Endometrium (tissue), 2 donors: Measurements from ENCODE around the gene RASGRP3.
A peak's percentile ranks its signal among the peaks of the same experiment; 100 is the strongest.

ENCODE experiments used
- FAIRE-seq: peaks from 2 replicates; lab custom pipeline; 2012; peaks lifted over from hg19 to GRCh38; lab: Jason Lieb, UNC
- donor health status: control.
- donor health status: control.

Gene RASGRP3

DNA sequence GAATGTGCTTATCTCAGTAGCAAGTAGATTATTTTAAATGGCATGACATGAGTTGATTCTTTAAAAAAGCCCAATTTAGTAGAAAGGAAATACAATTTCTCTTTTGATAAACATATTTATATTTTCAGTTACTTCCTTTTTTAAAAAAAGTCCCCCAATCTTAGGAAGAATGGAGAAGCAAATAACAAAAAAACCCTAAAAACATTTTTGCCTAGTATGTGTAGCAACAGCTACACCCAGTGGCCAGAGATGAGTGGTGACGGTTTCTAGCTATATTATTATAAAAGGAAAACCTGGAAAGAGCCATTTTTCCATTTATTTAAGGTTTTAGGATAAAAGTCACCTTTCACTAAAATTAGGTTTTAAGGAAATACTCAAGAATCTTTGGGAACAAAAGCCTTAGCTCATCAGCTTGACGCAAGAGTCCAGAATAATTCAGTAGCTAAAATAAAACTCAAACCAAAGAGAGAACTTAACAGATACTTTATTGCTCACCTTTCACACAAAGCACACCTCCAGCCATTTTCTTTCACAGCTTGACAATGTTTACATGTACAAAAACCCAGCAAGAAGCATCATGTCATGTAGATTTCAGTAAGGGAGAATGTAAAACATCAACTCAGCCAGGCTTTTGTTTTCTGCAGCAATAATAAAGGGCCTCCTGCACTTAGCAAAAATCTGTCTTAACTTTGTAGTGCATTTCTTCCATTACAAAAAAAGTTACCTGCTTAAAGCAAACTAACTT, 106.9 kb downstream of the RASGRP3 start:
- peak; percentile 96 for FAIRE-seq

DNA sequence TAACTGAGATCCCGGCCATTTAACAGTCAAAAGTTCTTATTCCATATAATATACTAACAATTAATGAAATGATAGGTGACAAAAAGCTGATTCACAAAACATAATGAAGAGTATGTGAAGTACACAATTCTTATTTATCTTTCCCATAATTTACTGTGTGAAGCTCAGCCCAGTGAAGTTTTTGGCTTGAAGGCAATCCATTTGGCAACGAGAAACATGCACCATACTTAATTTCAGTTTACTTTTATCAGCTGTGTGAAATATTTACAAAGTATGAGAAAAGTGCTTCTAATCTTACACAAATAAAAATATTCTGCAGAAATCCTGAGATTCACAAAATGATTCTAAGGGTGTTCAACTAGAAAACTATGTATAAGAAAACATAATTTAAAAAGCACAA, 110.3 kb downstream of the RASGRP3 start:
- no peak for FAIRE-seq

DNA sequence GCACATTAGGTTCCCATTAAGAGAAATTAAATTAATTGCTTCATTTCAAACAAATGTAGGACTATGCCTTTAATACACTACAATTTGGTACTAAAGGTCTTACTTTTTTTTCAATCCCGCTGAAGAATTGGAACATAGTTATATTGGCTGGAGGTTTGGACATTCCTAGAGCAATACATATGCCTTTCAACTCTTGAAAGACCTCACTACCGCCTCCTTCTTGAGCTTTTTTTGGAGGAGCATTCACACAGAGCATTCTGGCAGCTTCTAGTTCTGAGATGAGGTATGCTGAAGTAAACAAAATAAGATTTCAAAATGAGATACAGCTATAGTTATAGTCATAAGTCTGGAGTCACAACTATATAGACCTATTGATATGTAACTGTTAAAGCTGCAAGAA, 111.8 kb downstream of the RASGRP3 start:
- FAIRE-seq = no peak

DNA sequence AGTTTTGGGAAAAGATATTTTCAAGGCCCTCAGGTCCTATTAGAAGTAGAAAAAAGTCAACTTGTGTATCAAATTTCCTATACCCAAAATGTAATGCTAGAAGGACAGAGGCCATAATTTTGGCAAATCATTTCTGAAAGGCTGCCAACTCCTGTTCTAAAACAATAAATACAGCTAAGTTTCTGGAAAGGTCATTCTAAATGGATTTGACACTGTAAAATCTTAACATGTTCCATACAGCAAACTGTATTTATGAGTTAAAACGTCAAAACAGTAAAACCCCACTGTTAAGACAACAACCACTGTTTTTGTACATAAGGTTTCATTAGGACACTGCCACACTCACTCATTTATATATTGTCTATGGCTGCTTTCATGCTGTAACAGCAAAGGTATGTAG, 113.0 kb downstream of the RASGRP3 start:
- FAIRE-seq = peak; percentile 92

DNA sequence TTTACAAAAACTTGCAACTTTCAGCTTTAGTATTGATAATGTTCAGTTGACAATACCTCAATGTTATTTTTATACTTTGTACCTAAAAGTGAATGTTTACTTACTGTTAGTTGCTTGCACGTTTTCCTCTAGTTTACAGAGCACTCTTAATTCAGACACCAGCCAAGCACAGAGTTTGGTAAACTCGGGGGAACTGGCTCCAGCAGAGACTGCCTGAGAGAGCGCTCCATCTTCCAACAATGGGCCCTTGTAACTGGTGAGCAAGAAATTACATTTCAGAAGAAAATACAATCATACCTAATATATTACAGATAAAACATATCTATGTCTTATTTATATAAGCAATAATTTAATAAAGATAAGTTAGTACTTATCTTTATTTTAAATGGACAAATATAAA, 118.9 kb downstream of the RASGRP3 start:
- FAIRE-seq = no peak

DNA sequence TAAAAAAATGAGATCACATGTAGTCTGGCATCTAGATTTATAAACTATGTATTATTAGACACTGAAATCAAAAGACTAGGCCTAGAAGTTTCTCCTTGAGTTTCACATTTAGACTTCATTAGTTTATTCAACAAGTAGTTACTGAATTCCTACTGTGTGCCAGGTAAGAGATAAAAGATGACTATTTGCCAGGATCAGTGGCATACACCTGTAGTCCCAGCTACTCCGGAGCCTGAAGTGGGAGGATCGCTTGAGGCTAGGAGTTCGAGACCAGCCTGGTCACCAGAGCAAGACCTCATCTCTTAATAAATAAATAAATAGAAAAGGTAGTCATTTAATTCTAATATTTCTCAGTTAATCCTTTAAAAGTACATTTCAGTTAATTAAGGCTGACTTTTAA, 120.6 kb downstream of the RASGRP3 start:
- FAIRE-seq = no peak

DNA sequence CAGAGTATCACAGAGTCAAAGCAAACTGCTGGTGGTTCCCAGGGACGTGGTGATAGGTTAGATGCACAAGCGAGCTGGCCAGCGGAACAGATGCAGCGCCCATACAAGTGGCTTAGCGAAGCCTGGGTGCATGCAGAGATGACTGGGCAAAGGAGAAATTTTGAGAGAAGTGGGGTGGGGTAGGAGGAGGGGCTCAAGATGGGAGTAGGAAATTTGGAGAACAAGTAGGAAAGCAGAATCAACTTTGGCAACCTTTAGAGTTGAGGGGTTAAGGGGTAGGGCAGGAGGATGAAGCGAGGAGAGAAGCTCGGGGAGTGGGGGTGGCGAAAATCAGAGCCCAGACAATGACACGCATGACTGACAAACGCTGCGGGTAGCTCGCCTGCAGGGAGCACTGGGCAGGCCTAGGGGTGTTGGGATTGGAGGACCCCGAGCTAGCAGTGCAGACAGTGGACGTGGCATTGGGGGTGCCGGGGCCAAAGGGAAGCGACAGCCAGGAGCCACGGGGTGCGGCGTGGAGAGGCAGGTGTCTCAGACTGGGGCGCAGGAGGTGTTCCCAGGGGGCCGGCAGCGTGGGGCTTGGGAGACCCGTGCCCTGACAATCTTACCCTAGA, 122.2 kb downstream of the RASGRP3 start:
- no peak for FAIRE-seq

DNA sequence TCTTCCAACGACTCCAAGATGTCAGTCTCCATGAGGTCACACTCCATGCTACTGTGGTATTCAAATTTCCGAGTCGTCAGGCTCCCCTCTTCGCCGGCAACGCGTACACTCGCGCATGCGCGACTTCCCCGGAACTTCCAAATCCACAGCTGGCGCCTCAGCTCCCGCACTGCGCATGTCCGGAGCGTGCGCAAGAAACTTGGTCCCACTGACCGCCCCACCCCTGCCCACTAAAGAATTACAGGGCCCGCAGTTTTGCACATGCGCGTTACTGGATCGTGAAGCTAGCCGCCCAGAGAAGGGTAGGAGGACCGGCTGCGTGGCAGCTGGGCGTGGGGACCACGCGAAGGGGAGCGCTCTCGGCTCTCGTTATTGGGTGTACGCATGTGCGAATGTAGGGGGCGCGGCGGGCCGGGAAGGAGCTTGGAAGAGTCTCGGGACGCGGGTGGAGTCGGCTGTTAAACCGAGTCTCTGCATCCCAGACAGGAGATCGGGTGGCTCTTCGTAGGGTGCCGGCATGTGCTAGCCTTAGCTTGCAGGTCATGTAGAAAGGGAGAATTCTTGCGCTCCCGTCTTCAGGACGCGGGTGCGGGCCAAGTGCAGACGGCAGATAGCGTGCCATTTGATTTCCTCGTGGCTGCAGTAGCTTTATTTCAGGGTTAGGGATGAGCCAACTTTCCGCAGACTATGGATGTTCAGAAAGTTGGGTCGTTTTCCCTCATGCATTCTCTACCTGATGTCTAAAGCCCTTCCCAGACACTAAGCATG, 122.9 kb downstream of the RASGRP3 start, which contains the start of gene FAM98A:
FAM98A (minus strand) TSS at position 125 of the 768 bp plus-strand sequence; CDS start at position 47, 78 bp downstream.
- peak; percentile 97 for FAIRE-seq

DNA sequence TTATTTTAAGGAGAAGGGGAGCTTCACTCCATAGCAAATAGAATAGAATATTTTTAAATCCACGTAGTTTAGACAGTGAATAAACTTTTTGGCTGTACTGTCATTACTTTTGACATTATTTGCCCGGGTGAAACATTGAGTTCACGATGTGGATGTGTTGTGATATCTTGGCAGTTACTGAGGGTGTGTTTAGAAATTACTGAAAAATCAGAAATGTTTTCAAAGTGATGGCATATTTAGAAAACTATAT, 123.4 kb downstream of the RASGRP3 start:
- no peak for FAIRE-seq

DNA sequence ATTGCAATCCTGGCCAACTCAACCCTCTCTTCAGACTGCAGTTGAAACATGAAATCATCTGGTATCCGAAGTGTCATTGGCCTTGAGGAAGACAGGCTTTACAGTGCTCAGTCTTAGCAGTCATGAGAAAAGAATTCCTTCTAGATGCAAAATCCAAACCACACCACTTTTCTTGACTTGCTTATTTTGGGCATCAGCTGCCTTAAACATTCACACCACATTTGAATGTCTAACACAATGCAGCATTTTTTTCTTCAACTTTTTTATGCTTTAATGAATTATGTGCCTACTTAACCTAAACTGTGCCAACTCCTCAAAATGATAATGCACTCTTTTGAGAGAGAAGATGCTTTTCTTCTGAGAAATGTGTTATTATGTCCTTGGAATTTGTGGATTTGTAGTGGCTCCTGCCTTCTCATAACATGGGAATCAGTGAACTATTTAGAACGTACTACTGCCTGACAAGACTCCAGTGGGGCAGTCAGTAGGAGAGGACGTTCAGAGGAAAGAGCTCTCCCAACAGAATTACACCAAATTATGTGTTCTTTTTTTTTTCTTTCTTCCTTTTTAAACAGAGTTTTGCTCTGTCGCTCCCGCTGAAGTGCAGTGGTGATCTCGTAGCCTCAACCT, 125.9 kb downstream of the RASGRP3 start:
- no peak for FAIRE-seq

DNA sequence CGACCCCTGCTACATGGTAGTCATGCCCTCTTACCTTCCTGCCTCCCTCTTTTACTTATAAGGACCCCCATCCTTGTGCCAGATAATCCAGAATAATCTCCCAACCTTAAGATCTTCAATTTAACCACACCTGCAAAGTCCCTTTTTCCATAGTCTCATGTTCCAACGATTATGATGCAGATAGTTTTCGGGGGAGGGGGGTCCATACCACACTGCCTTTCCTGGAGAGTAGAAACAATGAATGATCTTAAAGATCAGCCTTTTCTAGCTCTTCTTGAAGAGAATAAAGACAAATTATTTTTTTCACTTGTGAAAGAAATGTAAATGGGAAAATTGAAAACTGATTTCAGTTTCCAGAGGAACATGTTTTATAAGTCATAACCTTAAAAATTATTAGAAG, 127.0 kb downstream of the RASGRP3 start:
- no peak for FAIRE-seq

DNA sequence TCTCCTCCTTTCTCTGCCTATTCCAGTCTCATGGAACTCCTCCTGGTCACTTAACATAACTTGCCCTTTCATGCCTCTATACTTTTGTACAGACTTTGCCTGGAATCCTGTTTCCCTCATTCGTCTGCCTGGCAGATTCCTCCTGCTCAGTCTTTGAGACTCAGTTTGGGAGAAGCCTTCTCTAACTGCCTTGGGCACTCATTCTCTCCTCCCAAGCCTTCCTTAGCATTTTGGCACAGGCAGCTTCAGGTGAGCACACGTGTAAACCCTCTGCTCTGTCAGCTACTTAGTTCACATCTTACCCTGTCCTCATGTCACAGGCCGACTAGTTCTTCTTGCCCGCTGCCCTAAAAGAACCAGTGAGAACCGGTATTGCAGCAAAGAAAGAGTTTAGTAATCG, 128.6 kb downstream of the RASGRP3 start:
- no peak for FAIRE-seq

DNA sequence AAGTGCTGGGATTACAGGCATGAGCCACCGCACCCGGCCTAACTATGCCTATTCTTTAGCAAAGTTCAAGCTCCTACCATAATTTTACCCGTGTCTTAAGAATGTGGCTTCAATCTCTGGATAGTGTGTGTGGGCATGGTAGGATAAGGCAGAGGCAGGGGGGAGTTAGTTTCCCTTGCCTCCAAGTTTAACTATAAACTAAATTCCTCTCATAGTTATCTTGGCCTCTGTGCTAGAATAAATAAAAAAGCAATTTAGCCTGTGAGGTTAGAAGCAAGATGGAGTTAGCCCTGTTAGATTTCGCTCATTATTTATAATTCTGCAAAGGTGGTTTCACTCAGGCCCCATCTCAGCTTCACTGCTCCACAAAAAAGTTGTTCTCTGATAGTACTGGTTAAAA, 129.7 kb downstream of the RASGRP3 start:
- FAIRE-seq = no peak

DNA sequence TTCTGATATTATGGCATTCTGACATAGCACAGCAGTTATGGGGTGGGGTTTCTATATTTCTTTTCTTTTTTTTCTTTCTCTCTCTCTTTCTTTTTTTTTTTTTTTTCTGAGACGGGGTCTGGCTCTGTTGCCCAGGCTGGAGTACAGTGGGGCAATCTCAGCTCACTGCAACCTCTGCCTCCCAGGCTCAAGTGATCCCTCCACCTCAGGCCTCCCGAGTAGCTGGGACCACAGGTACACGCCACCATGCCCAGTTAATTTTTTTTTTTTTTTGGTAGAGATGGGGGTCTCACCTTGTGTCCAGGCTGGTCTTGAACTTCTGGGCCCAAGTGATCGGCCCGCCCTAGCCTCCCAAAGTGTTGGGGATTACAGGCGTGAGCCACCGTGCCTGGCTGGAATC, 130.2 kb downstream of the RASGRP3 start:
- no peak for FAIRE-seq

DNA sequence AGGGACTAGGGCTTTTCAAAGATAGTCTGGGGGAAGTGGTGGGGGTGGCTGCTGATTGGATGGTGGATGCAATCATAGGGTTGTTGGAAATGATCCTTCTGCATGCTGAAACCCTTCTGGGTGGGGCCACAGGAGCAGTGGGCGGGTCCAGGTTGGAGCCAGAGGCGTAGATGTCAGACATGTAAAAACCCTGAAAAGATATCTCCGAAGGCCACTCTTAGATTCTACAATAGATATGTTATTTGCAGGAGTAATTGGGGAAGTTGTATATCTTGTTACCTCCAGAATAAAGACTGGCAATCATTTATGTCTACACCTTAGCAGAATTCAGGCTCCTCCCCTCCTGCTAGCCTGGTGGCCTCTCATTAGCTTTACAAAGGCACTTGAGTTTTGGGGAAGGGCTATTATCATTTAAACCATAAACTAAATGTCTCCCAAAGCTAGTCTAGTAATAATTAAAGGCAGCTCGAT, 130.8 kb downstream of the RASGRP3 start:
- no peak for FAIRE-seq

DNA sequence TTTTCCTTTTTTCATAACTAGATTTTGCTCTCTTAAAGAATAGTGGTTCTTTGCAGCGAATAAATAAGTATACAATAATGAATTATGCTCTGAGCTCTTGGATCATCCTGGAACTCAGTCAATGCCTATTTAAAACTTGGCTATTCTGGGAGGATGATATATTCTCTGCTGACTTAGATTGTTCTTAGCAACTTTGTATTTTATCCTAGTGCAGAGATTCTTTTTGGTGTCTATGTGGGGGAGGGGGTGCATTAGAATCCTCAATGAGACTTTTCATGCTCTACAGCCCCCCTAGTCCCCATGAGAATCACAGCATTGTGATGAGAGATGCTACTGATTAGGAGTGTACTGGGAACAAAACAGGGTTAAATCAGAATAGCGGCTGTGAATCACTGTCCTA, 131.5 kb downstream of the RASGRP3 start:
- FAIRE-seq = no peak

DNA sequence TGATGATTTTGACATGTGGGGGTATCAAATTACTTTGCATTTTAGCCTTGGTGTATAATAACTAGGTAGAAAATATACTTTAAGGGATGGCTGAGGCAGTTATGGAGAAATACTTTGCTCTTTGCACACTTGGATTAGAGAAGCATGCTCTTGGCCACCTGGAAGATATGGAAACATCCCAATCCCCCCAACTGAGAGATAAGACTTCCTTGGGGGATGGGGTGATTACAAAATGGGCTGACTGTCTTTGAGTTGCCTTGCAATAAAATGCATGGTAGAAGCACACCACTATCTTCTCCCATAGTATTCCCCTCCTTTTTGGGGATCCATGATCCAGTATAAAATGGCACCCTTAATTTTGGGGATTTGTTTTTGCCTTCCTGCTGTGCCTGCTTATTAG, 137.7 kb downstream of the RASGRP3 start:
- no peak for FAIRE-seq
